Renal cortical epithelial cell (primary cell): ENCODE data around the gene FBXO28. TPM values are rescaled to one million over a fixed set of nuclear protein-coding genes. Genes with fewer than 3 reads are reported as not detected.

Experiments used
- DNase-seq: peaks from one replicate; pipeline ENCODE4 v3.0.0-alpha.2; 2011; ENCODE audit warnings: low read depth
- total RNA-seq: library from RNA; depleted of rRNA; stranded (reverse); fragments of >200 nt; gene quantifications from 2 replicates; pipeline ENCODE4 v1.2.3, GENCODE V29; 2014

Gene FBXO28
- total RNA-seq, 1 donor from 2014 or later = 59.5 TPM

GRCh38 chr1:224188286-224188685 lies 74.4 kb downstream of the FBXO28 start:
- DNase-seq = no peak

GRCh38 chr1:224189561-224189960 lies 75.7 kb downstream of the FBXO28 start:
- no peak for DNase-seq

- no peak for DNase-seq
Observed at GRCh38 chr1:224192082-224192788, 78.3 kb downstream of the FBXO28 start.

- DNase-seq = no peak
Observed at GRCh38 chr1:224193319-224193966, 79.5 kb downstream of the FBXO28 start.

GRCh38 chr1:224196813-224197600 lies 83.1 kb downstream of the FBXO28 start:
- DNase-seq = no peak

GRCh38 chr1:224198572-224198971 lies 84.7 kb downstream of the FBXO28 start:
- no peak for DNase-seq

GRCh38 chr1:224199679-224200078 lies 85.8 kb downstream of the FBXO28 start:
- peak; percentile 65 for DNase-seq

- no peak for DNase-seq
Observed at GRCh38 chr1:224201383-224201782, 87.5 kb downstream of the FBXO28 start.

- DNase-seq = no peak
Observed at GRCh38 chr1:224201853-224202252, 87.9 kb downstream of the FBXO28 start.

- peak; percentile 99 for DNase-seq
Observed at GRCh38 chr1:224203243-224204016, 89.5 kb downstream of the FBXO28 start.

GRCh38 chr1:224205438-224205840 lies 91.5 kb downstream of the FBXO28 start:
- DNase-seq = peak; percentile 57

- peak; percentile 42 for DNase-seq
Observed at GRCh38 chr1:224205931-224206538, 92.1 kb downstream of the FBXO28 start.

- peak; percentile 69 for DNase-seq
Observed at GRCh38 chr1:224211206-224211962, 97.5 kb downstream of the FBXO28 start.

Other genes with a start within 250 kb of the FBXO28 start
- 157 and 261 TPM in 2 replicates for gene DEGS1, start 69.1 kb downstream of the FBXO28 start, total RNA-seq
- 32.1 and 33.3 TPM in 2 replicates for gene NVL, start 216.1 kb downstream of the FBXO28 start, total RNA-seq
- 77.0 and 122 TPM in 2 replicates for gene CNIH4, start 242.8 kb downstream of the FBXO28 start, total RNA-seq